Endometrium (tissue), 2 donors: ENCODE measurements around the gene EEIG2.

Experiments
- FAIRE-seq: peaks from 2 replicates; lab custom pipeline; 2012; peaks lifted over from hg19 to GRCh38; lab: Jason Lieb, UNC
- donor health status: control.
- donor health status: control.

The EEIG2 gene

GRCh38 chr1:108584428-108584856 is 24.5 kb downstream of the EEIG2 start:
- no peak for FAIRE-seq

GRCh38 chr1:108585313-108585712 is 25.4 kb downstream of the EEIG2 start:
- no peak for FAIRE-seq

GRCh38 chr1:108590441-108590840 is 30.5 kb downstream of the EEIG2 start:
- FAIRE-seq = no peak

GRCh38 chr1:108590957-108591356 is 31.1 kb downstream of the EEIG2 start:
- peak; percentile 88 for FAIRE-seq

GRCh38 chr1:108591466-108591865 is 31.6 kb downstream of the EEIG2 start:
- FAIRE-seq = no peak

- FAIRE-seq = no peak
These were observed 32.3 kb downstream of the EEIG2 start for GRCh38 chr1:108592030-108592759.

- no peak for FAIRE-seq
These were observed 33.5 kb downstream of the EEIG2 start for GRCh38 chr1:108593448-108593847.

- FAIRE-seq = no peak
These were observed 35.6 kb downstream of the EEIG2 start for GRCh38 chr1:108595507-108595906.

- no peak for FAIRE-seq
These were observed 37.1 kb downstream of the EEIG2 start for GRCh38 chr1:108597041-108597440.

- no peak for FAIRE-seq
These were observed 38.4 kb downstream of the EEIG2 start for GRCh38 chr1:108598340-108598739.

GRCh38 chr1:108600504-108600903 is 40.6 kb downstream of the EEIG2 start:
- FAIRE-seq = no peak

- no peak for FAIRE-seq
These were observed 42.0 kb downstream of the EEIG2 start for GRCh38 chr1:108601708-108602410.

GRCh38 chr1:108605633-108606032 is 45.7 kb downstream of the EEIG2 start:
- FAIRE-seq = no peak

GRCh38 chr1:108606478-108606877 is 46.6 kb downstream of the EEIG2 start:
- no peak for FAIRE-seq

GRCh38 chr1:108609483-108610049 is 49.7 kb downstream of the EEIG2 start:
- FAIRE-seq = no peak
